Panc1 (cell line): ENCODE data around the gene RNF19B. TPM values are rescaled to one million over a fixed set of nuclear protein-coding genes. Genes with fewer than 3 reads are reported as not detected.

Experiments
- ATAC-seq: fragments of 200-7000 bp; cut with Tn5 transposase; 2 replicates; pipeline ENCODE4 v1.9.1; 2020; ENCODE audit warnings: mild to moderate bottlenecking, moderate library complexity
- BruUV-seq: library from RNA; stranded (reverse); fragments of 400-500 nt; replicated peaks from 2 replicates; lab custom pipeline; 2021; lab: Mats Ljungman, UMichigan
- CTCF ChIA-PET: fragments of 300-600 bp; sonication (Branson Sonifier 250); formaldehyde crosslinking; loops from one replicate; lab custom pipeline; 2022; ENCODE audit warnings: antibody characterized with exemption; lab: Charles Lee
- POLR2A ChIA-PET: fragments of 300-600 bp; sonication (Branson Sonifier 250); formaldehyde crosslinking; loops from one replicate; lab custom pipeline; 2022; ENCODE audit warnings: antibody characterized with exemption; lab: Charles Lee
- DNase-seq: peaks from one replicate; pipeline ENCODE4 v3.0.0-alpha.2; 2010; ENCODE audit warnings: low read depth, low spot score
- H3K27ac ChIP-seq: 2 replicates; pipeline ENCODE4 v1.5.1; 2011; ENCODE audit warnings: mild to moderate bottlenecking, low read length, inconsistent platforms
- H3K27me3 ChIP-seq: fragments of 200-500 bp; sonication (Bioruptor generic); 2 replicates; pipeline ENCODE4 v1.6.0; 2014; ENCODE audit warnings: low read length, inconsistent platforms; ENCODE audit not compliant: control insufficient read depth, insufficient read depth
- H3K36me3 ChIP-seq: fragments of 200-500 bp; sonication (Bioruptor generic); 2 replicates; pipeline ENCODE4 v1.5.1; 2014; ENCODE audit warnings: inconsistent platforms, mild to moderate bottlenecking, low read length, moderate library complexity; ENCODE audit not compliant: control insufficient read depth, insufficient read depth
- H3K4me1 ChIP-seq: 2 replicates; pipeline ENCODE4 v1.5.1; 2011; ENCODE audit warnings: inconsistent platforms, mild to moderate bottlenecking, low read length, moderate library complexity; ENCODE audit not compliant: control insufficient read depth, insufficient read depth
- H3K4me3 ChIP-seq, 2 experiments: 2 replicates each; pipeline ENCODE4 v1.5.1; 2011 to 2012; ENCODE audit warnings: low read depth in 2 of 2, low read length in 2 of 2, mild to moderate bottlenecking in 2 of 2, inconsistent platforms in 1 of 2, moderate library complexity in 1 of 2
- H3K9me3 ChIP-seq: fragments of 200-500 bp; sonication (Bioruptor generic); 2 replicates; pipeline ENCODE4 v1.5.1; 2014; ENCODE audit warnings: low read depth, mild to moderate bottlenecking, inconsistent platforms, low read length, moderate library complexity; ENCODE audit not compliant: control insufficient read depth, insufficient read depth
- POLR2AphosphoS5 ChIP-seq: IDR thresholded peaks from 2 replicates; pipeline ENCODE4 v1.6.1; 2012; ENCODE audit warnings: mild to moderate bottlenecking, low read depth, low read length, moderate library complexity
- SIN3A ChIP-seq: IDR thresholded peaks from 2 replicates; pipeline ENCODE4 v1.6.1; 2012; ENCODE audit warnings: low read depth, mild to moderate bottlenecking, low read length, moderate library complexity, borderline replicate concordance; ENCODE audit not compliant: insufficient read depth
- TCF7L2 ChIP-seq: IDR thresholded peaks from 2 replicates; pipeline ENCODE4 v1.6.1; 2011; ENCODE audit warnings: mild to moderate bottlenecking, low read depth, low read length, inconsistent platforms
- in situ Hi-C: cut with HindIII; loops from 2 replicates; pipeline ENCODE4 v1.10.0; 2016; ENCODE audit warnings: low sequenced_read_pairs, low pct_unique_long_range_greater_than_20kb
- intact Hi-C: fragments of 100-400 bp; cut with micrococcal nuclease; formaldehyde crosslinking; loops from one replicate; pipeline ENCODE4 v1.10.0; 2022; ENCODE audit not compliant: unreplicated experiment
- total RNA-seq: library from RNA; stranded (reverse); gene quantifications from one replicate; pipeline ENCODE4 v1.2.1, GENCODE V29; 2021; ENCODE audit not compliant: unreplicated experiment
- TF ChIP-seq, protein P1 (sequence below), 2 experiments: IDR thresholded peaks; 2 replicates each; pipeline ENCODE4 v1.6.1; 2011 to 2012; ENCODE audit warnings: low read depth in 2 of 2, control low read depth in 1 of 2, low read length in 1 of 2, mild to moderate bottlenecking in 1 of 2, moderate library complexity in 1 of 2; ENCODE audit not compliant: insufficient read depth in 1 of 2
- TF ChIP-seq, protein P2 (sequence below): fragments of 450-650 bp; IDR thresholded peaks from 2 replicates; pipeline ENCODE4 v1.5.1; 2017; ENCODE audit warnings: mild to moderate bottlenecking

Gene RNF19B
- total RNA-seq, 1 experiment from 2014 or later, result 29.1 TPM

DNA sequence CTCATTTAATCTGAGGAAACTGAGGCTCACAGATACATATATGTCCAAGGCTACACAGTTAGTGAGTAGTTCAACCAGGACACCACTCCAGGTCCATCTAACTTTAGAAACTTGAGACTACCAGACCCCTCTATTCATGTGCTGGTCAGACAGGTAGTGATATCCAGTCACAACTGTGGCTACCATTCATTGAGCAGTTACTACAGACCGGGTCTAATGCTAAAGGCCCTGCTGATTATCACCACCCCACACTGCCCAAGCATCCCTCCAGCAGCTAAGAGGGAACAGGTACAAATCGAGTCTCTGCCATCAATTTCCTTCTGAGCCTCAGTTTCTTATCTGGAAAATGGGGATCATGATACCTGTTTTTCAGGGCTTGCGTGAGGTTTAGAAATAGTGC lies 73.0 kb downstream of the RNF19B start:
- no peak for TF ChIP-seq POLR2AphosphoS5
- TF ChIP-seq, protein P1, sequence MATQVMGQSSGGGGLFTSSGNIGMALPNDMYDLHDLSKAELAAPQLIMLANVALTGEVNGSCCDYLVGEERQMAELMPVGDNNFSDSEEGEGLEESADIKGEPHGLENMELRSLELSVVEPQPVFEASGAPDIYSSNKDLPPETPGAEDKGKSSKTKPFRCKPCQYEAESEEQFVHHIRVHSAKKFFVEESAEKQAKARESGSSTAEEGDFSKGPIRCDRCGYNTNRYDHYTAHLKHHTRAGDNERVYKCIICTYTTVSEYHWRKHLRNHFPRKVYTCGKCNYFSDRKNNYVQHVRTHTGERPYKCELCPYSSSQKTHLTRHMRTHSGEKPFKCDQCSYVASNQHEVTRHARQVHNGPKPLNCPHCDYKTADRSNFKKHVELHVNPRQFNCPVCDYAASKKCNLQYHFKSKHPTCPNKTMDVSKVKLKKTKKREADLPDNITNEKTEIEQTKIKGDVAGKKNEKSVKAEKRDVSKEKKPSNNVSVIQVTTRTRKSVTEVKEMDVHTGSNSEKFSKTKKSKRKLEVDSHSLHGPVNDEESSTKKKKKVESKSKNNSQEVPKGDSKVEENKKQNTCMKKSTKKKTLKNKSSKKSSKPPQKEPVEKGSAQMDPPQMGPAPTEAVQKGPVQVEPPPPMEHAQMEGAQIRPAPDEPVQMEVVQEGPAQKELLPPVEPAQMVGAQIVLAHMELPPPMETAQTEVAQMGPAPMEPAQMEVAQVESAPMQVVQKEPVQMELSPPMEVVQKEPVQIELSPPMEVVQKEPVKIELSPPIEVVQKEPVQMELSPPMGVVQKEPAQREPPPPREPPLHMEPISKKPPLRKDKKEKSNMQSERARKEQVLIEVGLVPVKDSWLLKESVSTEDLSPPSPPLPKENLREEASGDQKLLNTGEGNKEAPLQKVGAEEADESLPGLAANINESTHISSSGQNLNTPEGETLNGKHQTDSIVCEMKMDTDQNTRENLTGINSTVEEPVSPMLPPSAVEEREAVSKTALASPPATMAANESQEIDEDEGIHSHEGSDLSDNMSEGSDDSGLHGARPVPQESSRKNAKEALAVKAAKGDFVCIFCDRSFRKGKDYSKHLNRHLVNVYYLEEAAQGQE (IDR thresholded peaks at IDR 0.05; ENCODE audit: insufficient read depth in 1 of 2, low read depth in 2 of 2, low read length in 1 of 2), result no peak
- no peak for TF ChIP-seq SIN3A
- ATAC-seq (no peak), DNase-seq (no peak)
- in situ Hi-C loops, result no loop called here
- POLR2A ChIA-PET, result interaction anchor here (0.6 kb wide), 1 partner anchor 10 kb away, joined by 6 read pairs; no protein-coding TSS in a partner anchor
- Histone ChIP-seq H3K9me3 (no peaks in the 10 kb centered on the region), H3K36me3 (no peaks in the 10 kb centered on the region), H3K4me1 (peaks cover 6% of the 10 kb centered on the region; the same call in 1 of the 2 replicates), H3K27ac (no peak overlapping the region), H3K27me3 (no peaks in the 10 kb centered on the region; the same call in 1 of the 2 replicates), H3K4me3 (no peak overlapping the region)
- intact Hi-C loops, result no loop called here
- BruUV-seq, result no TSS peak
- CTCF ChIA-PET, result interaction anchor here (0.6 to 1.1 kb wide), 2 partner anchors 10 to 99 kb away, joined by 3 to 14 read pairs; no protein-coding TSS in a partner anchor

DNA sequence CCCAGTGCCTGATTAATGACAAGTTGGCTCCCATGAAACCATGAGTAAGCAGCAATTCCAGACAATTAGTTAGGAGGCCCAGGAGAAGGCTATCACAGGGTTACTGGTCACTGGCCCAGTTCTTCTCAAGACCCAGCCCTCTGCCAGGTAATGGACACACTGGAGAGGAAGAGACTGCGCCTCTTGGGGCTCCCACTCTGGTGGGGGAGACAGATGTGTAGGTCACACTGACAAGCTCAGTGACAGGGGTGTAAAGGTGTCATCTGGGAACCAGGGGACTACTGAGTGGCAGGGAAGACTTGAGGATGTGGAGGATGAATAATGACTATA lies 73.4 kb downstream of the RNF19B start:
- TF ChIP-seq, protein P1 (IDR thresholded peaks at IDR 0.05; ENCODE audit: insufficient read depth in 1 of 2, low read depth in 2 of 2, low read length in 1 of 2), result no peak
- TF ChIP-seq TCF7L2 (no peak), POLR2AphosphoS5 (no peak), SIN3A (no peak)
- TF ChIP-seq, protein P2, sequence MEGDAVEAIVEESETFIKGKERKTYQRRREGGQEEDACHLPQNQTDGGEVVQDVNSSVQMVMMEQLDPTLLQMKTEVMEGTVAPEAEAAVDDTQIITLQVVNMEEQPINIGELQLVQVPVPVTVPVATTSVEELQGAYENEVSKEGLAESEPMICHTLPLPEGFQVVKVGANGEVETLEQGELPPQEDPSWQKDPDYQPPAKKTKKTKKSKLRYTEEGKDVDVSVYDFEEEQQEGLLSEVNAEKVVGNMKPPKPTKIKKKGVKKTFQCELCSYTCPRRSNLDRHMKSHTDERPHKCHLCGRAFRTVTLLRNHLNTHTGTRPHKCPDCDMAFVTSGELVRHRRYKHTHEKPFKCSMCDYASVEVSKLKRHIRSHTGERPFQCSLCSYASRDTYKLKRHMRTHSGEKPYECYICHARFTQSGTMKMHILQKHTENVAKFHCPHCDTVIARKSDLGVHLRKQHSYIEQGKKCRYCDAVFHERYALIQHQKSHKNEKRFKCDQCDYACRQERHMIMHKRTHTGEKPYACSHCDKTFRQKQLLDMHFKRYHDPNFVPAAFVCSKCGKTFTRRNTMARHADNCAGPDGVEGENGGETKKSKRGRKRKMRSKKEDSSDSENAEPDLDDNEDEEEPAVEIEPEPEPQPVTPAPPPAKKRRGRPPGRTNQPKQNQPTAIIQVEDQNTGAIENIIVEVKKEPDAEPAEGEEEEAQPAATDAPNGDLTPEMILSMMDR, result no peak
- ATAC-seq, result no peak
- Histone ChIP-seq H3K4me3 (no peak overlapping the region), H3K36me3 (no peaks in the 10 kb centered on the region), H3K9me3 (no peaks in the 10 kb centered on the region), H3K4me1 (peaks cover 7% of the 10 kb centered on the region; the same call in 1 of the 2 replicates), H3K27ac (no peak overlapping the region), H3K27me3 (no peaks in the 10 kb centered on the region; the same call in 1 of the 2 replicates)
- DNase-seq, result no peak
- POLR2A ChIA-PET, result interaction anchor here (0.6 kb wide), 1 partner anchor 10 kb away, joined by 6 read pairs; no protein-coding TSS in a partner anchor
- in situ Hi-C loops (no loop called here), intact Hi-C loops (no loop called here)
- BruUV-seq, result no TSS peak
- CTCF ChIA-PET, result interaction anchor here (0.6 kb wide), 1 partner anchor 99 kb away, joined by 14 read pairs; no protein-coding TSS in a partner anchor
